Loucy (cell line): Measurements from ENCODE around the gene KIF17.

Experiments
- CTCF ChIP-seq: fragments of 200-600 bp; sonication (generic); conservative IDR thresholded peaks from 2 replicates; pipeline ENCODE4 v1.5.1; 2014; ENCODE audit warnings: mild to moderate bottlenecking, antibody characterized with exemption, low read length
- EZH2phosphoT487 ChIP-seq: fragments of 200-600 bp; IDR thresholded peaks from 2 replicates; pipeline ENCODE4 v1.6.1; 2018; ENCODE audit warnings: antibody characterized with exemption, mild to moderate bottlenecking, moderate library complexity, borderline replicate concordance

GRCh38 chr1:20682571-20683236 is 35.1 kb downstream of the KIF17 start:
- no peak for TF ChIP-seq CTCF
- no peak for TF ChIP-seq EZH2phosphoT487
